ENCODE data around the gene TBC1D19.

Gene TBC1D19

DNA sequence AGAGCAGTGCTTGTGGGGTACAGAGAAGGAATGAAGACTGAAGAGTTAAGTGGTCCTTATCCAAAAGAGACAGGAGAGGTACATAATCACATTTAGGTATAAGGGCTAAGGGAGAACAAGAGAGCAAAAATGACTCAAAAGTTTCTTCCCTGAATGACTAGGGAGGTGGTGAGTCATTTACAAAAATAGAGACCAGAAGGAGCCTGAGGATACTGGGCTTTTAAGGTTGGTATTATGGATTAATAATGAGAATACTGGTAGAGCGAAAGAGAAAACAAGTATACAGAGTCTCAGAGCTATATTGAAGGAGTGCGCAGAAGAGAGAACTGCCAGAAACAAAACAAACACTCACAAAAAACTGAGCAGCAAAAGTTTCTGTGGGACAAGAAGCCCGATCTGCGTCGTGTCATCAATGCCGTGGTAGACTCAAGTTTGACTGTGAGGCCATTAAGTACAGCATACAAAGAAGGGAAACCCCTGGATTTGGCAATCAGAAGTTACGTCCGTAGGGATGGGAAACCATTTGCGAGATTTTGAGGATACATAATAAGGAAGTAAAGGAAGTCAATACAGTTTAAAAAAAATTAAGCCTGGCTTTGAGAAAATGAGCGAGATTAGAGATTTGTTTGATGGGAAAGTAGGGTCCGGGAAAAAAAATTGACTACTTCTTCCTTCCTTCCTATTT lies 147.6 kb downstream of the TBC1D19 start:
- DNase-seq (ENCODE audit: low read depth in 2 of 2), result no peak

DNA sequence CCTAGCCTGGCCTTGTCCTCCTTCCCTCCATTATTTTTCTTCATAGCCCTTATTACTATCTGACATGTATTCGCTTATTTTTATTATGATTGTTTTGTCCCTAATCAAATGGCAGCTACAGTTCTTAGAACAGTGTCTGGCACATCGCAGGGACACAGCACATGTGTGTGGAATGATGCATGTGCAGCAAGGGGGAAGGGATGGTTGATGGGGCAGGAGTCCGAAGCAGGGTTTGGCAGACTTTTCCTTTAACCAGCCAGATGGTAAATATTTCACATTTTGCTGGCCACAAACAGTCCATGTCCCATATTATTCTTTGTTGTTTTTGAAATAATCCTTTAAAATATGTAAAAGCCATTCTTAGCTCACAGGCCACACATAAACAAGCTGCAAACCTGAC lies 148.5 kb downstream of the TBC1D19 start:
- no peak for DNase-seq (ENCODE audit: low read depth in 2 of 2)

DNA sequence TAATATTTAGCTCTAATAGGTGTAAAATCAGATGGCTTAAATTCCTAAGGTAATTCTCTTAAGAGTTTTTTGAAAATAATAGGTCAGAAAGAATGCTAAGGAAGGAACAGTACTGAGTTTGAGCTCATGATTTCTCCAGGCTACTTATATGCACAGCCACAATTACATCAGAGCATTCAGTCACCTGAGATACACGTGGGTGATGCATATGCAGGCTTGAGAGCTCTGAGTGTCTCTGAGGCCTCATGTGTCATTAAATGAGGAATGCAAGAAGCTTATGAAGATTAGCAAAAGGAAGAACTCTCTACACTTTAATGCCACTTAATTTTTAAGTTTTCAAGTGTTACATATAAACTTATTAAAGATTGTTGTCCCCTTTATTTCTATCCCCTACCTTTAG lies 152.7 kb downstream of the TBC1D19 start:
- no peak for DNase-seq (ENCODE audit: low read depth in 2 of 2)

DNA sequence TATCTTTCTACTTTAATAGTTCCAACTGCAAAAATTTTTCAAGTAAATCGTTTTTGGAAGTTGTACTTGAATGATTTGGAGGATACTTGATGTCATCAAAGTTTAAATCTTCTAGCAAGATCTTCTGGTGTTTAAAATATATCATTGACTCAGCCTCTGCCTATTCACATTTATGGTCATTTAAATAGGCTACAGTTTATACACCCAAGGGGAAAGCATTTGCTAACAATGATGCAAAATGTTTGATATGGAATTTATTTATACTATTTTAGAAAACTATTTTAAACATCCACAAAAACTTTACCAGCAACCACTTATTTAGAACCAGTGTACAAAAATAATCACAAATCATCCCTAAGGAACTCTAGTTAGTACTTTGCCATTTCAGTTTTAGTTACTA lies 153.5 kb downstream of the TBC1D19 start:
- no peak for DNase-seq (ENCODE audit: low read depth in 2 of 2)

DNA sequence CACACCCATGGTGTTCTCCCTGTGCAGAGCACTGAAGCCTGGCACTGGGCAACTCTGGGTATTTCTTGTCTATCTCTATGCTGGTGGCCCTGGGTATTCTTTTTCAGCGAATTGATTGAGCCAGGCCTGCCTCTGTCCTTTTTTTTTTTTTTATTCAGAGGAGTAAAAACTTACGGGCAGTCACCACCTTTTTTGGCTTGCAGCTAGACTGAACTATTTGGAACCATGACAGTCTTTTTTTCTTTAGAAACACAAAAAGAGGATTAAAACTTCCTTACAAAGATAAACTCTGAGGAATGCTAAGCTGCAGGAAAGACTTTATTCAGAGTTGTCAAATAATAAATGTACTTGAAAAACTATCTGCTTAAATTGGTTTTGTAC lies 157.6 kb downstream of the TBC1D19 start:
- no peak for DNase-seq (ENCODE audit: low read depth in 2 of 2)

DNA sequence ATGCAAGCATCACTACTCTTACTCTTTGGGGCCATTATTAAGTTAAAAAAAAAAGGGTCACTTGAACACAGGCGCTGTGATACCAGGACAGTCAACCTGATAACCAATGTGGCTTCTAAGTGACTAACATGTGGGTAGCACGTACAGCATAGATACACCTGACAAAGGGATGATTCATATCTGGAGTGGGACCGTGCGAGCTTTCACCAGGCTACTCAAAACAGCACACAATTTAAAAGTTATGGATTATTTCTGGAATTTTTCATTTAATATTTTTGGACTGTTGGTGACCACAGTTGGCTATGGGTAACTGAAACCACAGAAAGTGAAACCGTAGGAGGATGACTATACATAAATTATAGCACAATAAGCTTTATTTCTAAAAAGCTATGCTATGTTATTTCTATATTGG lies 162.9 kb downstream of the TBC1D19 start:
- no peak for DNase-seq (ENCODE audit: low read depth in 2 of 2)

DNA sequence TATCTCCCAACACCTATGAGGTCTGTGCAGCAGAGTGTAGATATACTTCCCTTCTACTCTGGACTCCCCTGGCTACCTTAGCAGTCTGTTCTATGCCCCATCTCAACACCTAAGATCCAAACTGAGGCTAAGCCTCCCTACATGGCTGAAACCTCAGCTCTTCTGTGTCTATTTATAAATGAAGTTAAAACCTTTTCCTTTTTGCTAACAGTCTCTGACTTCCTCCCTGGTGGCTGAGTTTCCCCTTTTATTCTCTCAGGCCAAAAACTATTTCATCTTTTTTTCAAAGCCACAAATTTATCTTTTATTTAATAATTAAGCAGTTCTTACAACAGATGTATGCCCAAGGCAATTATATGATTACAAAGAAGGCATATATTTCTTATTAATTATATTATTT lies 164.9 kb downstream of the TBC1D19 start:
- no peak for DNase-seq (ENCODE audit: low read depth in 2 of 2)

DNA sequence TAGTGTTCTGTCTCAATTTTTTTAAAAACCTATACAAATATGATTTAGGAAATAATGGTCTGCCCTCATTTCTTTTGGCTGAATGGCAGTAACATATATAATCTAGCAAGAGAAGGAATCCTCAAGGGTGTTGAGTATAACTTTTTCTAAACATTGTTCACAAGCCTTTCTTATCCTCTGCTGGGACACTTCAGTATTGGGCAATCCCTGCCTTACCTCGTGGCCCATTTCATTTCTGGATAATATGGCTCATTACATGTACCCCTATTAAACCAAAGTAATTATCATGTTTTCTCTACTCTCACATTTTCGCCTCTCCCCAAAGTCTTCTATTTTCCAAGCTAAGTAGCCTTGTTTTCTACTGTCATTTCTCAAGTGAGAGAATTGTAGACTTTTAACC lies 166.0 kb downstream of the TBC1D19 start:
- no peak for DNase-seq (ENCODE audit: low read depth in 2 of 2)

DNA sequence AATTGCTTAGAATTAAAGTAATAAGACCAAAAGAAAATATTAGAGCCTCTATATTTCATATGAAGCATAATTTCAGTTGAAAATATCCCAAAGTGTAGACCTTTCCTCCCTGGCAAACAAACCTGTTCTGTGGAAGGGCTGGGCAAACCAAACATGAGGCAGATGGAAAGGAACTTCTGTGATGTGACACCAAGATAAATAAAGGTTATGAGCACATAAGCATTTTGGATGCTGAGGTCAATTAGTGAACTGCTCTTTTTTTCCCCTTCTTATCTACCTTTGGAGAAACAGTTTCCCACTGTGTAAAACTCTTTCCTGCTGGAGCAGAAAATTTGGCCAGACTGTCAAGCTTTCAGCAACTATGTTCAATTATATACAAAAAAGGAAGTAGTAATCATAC lies 167.1 kb downstream of the TBC1D19 start:
- DNase-seq (ENCODE audit: low read depth in 2 of 2), result no peak

DNA sequence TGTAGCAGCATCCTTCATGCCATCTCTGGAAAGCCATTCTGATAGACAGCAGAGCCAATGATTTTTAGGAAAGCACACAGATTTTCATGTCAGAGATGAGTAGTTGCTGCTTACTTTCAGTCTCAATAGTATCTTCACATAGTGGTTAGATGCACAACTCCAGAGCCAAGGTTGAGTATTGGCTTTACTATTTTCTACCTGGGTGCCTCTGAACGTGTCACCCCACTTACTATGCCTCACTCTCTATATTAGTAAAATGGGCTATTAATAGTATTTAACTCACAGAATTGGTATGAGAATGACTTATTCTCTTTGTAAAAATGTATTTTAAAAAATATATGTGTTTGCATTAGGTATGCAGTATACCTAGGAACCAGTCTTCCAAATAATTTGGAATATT lies 168.0 kb downstream of the TBC1D19 start:
- DNase-seq (ENCODE audit: low read depth in 2 of 2), result no peak

DNA sequence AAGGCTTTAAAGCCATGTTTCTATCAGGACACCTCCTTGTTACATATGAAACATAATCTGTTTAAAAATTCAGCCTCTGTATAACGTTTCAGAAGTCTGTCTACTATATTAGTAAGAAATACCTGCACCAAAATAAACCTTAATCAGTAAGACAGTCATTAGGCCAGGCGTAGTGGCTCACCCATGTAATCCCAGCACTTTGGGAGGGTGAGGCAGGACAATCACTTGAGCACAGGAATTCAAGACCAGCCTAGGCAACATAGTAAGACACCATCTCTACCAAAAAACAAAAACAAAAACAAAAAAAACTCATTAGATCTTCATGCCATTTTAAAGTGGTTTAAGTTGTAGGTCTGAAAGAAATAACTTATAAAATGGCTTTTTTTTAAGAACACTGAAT lies 169.3 kb downstream of the TBC1D19 start:
- DNase-seq (ENCODE audit: low read depth in 2 of 2), result no peak

DNA sequence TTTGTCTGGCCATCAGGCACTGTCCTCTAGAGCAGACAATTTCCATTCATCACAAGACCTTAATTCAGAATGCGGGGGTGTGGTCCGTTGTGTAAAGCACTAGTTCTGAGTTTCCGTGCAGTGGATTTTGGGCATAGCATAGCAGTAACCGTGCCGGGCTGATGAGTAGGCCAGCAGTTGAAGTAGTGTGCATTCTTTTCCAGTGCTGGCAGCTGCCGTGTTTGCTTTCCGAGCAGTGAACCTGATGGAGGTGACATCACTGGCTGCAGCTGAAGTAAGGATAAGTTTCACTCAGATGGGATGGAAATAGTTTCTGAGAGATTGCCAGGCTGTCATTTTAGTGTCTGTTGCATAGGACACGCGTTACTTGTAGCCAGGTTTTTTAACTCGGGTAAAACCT lies 169.7 kb downstream of the TBC1D19 start:
- DNase-seq (ENCODE audit: low read depth in 2 of 2), result no peak

DNA sequence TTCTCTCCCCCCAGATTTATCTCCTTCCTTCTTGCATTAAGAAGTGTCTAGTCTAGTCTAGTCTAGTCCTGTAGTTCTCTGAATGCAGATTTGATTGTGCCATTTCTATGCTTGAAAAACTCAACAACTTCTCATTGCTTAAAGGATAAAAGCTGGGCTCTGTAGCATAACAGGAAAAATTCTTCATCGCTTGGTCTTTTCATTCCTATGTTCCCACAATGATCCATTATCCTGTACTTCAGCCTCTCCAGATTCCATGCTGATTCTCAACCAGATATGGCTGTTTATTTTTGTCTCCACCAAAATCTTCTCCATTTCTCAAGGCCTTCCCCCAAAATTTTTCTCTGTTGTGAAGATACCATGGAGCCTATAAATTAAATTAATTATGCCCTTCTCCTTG lies 173.9 kb downstream of the TBC1D19 start:
- DNase-seq (ENCODE audit: low read depth in 2 of 2), result no peak

DNA sequence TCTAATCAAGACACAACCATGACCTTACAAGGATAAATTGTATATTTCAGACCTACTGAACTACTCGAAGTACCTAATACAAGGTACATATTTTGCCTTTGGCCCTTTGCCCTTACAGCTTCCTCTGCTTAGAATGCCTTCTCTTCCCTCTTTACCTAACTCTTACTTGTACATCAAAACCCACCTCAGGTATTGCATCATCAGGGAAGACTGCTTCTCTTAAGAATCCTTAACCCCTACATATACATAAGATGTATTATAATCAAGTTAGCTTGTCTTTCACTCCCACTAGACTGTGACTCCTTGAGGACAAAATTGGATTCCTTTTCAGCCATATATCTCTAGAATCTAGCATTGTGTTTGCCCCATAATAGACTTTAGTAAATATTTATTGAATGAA lies 175.0 kb downstream of the TBC1D19 start:
- DNase-seq (ENCODE audit: low read depth in 2 of 2), result no peak

DNA sequence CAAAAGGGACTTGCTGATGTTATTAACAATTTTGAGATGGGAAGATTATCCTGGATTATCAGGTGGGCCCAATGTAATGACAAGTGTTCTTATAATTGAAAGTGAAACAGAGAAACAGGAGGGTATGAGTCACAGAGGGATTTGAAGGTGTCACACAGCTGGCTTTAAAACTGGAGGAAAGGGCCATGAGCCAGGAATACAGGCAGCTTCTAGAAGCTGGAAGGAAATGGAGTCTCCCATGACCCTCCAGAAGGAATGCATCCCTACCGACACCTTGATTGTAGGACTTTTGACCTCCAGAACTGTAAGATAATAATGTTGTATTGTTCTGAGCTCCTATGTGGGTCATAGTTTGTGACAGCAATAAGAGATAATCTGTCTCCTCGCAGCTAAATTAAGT lies 178.8 kb downstream of the TBC1D19 start:
- DNase-seq (ENCODE audit: low read depth in 2 of 2), result no peak

DNA sequence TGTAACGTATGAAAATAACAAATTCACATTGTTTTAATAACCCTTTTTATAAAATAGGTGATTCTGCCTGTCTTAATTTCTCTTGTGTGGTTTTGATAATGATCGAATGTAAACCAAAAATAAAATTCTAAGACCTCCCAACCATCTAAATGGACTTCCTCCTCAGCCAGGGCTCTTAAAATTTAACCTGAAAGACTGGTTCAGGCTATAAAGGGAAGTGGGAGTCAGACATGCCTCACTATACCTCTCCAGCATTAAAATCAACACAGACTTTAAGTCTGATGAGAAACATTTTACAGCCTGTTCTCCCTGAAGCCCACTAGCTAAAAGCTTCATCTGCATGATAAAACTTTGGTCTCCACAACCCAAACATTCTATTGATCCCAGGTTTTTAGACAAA lies 179.2 kb downstream of the TBC1D19 start:
- no peak for DNase-seq (ENCODE audit: low read depth in 2 of 2)

DNA sequence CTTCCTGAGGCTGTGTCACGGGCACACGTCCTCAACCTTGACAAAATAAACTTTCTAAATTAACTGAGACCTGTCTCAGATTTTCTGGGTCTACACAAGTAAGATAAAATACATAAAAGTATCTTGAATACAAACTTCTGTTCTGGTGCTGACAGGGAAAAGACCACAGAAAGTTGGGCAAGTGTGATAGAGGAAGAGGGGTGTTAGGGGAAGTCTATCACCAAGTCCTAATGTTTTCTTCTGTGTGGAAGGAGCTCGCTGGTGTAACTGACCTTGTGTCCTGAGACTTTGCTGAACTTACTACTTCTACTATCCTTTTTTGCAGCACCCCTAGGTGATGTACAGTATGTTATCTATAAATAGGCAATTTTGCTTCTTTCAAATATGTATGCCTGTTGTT lies 179.8 kb downstream of the TBC1D19 start:
- DNase-seq (ENCODE audit: low read depth in 2 of 2), result no peak

DNA sequence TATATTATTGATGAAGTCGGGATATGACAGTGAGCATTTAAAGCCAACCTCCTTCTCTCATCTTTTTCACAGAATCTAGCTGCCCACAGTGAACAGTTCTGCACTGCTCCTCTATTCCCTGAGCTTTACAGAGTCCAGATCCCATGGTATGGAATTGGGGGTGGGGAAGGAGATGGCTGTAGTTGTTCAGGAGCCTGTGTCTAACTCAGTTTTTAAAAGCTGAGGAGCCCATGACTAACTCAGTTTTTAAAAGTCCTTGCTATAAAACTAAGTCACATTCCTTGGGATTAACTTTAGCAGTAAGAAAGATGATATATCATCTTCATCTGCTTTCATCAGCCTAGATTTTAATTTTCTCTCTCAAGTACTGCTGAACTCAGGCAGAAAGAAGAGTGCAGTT lies 180.3 kb downstream of the TBC1D19 start:
- DNase-seq (ENCODE audit: low read depth in 2 of 2), result no peak

DNA sequence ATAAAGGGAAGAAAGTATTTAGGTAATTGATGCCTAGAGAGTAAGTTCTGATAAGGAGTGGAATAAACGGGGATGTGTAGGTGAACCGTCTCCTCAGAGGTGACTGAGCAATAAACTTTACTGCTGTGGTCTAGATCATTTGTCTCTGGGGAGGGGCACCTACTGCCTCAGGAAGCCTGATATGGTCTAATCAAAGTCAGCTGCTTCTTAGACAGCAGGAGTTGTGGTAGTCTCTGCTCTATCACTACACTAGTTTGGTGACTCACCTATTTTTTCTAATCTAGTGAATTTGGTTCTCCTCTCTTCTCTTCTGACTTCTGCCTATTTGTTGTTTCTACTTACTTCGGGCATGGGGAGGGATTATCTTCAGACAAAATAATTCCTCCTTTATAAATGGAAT lies 181.6 kb downstream of the TBC1D19 start:
- DNase-seq (ENCODE audit: low read depth in 2 of 2), result no peak

DNA sequence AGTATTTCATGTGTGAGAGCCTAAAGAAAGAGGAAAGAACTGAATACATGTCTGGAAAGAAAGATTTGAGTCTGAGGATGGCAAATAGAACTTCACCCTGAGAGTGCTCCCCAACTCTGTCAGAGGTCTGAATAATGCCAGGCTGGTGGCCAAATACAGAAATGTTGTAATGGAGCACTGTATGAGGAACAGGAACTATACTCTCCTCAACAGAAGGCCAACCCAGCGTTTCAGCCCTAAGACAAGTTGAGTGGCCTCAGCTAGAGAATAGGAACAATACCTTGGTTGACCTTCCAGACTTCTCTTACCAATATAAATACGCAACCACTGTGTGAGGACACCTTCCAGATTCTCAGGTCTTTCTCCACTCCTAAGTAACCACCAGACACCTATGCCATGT lies 182.3 kb downstream of the TBC1D19 start:
- DNase-seq (ENCODE audit: low read depth in 2 of 2), result no peak

DNA sequence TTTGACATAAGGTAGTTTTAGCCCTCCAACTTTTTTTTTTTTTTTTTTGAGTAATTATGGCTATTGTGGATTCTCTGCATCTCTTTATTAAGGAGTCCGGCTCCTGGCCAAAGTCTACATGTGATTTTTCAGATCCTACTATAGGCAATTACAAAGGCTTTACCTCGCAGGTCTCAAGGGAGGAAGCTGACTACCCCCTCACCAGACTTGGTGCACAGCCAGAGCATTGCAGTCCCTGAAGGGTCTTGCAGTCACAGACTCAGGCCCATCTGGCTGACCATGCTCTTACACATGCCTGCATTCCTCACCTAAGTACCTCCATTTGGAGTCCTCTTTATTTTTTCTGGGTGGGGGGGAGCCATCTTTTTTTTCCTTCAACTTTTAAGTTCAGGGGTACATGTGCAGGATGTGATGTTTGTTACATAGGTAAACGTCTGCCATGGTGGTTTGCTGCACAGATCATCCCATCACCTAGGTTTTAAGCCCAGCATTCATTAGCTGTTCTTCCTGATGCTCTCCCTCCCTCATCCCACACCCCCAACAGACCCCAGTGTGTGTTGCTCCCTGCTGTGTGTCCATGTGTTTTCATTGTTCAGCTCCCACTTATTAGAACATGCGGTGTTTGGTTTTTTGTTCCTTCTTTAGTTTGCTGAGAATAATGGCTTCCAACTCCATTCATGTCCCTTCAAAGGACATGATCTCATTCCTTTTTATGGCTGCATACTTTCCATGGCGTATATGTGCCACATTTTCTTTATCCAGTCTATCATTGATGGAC lies 188.4 kb downstream of the TBC1D19 start:
- no peak for DNase-seq (ENCODE audit: low read depth in 2 of 2)

DNA sequence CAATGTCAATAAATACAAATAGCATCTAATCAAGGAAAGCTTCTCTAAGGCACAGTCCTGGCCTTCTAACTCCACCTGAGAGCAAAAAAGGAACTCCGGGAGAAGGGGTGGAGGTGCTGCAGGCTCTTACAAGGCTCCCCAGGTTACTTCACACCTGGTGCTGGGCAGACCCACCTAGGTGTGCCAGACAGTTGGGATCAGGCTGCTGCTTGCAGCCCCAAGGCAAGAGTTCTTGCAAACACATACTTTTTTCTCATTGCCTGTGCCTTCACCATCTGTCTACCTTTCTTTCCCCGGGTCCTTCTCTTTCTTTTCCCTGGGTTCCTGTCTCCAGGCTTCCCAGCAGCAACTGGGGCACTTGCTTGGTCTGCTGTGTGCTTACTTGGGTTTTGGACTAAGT lies 195.3 kb downstream of the TBC1D19 start:
- DNase-seq (ENCODE audit: low read depth in 2 of 2), result no peak

DNA sequence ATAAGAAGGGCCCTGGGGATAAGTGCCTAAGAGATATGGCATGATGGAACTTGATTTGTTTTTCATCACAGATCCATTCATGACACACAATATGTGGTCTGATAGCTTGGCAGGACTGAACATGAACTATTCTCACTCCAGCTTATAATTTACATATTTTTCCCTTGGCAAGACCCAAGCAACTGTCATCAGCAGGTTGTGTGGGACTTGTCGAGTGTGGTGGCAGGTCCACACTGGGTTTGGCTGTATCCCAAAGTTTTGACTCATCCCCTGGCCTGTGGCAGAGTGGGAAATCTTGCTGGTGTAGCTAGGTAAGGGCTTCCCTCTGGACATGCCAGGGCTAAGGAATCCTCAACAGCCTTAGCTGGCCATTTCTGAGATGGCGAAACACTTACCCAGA lies 195.8 kb downstream of the TBC1D19 start:
- no peak for DNase-seq (ENCODE audit: low read depth in 2 of 2)

DNA sequence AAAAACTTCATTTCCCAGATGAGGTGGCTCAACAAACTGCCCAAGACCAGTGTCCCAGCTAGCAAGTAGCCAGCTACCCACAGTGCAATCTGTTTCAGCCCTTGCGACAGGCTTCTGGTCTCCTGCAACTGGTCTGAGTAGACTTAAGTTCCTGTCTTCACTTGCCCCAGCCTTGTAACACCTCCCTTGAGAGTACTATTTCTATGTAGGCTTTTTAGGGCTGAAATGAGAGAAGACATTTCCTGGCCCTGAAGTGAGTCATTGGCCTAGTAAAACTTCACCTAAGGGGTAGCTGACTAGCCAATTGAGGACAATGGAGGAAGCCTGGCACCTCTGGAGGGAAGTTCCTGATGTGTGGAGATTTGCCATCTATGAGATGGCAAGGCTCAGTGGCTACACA lies 196.7 kb downstream of the TBC1D19 start:
- DNase-seq (ENCODE audit: low read depth in 2 of 2), result no peak

Data from stimulated activated CD8-positive, alpha-beta memory T cell treated with anti-CD3 and anti-CD28 coated beads, Interleukin-15, amount 100 ng/mL, for 4 hours (primary cell).